Hepatocyte (in vitro differentiated cells): ENCODE results near the gene CFD. TPM values are rescaled to one million over a fixed set of nuclear protein-coding genes. Genes with fewer than 3 reads are reported as not detected.

Experiments used
- DNase-seq: peaks from one replicate; pipeline ENCODE4 v3.0.0-alpha.2; 2016; ENCODE audit warnings: low spot score
- H2AFZ ChIP-seq: fragments of 200-600 bp; sonication (generic); 2 replicates; pipeline ENCODE4 v1.6.0; 2016; ENCODE audit warnings: antibody characterized with exemption, mild to moderate bottlenecking
- H3K27ac ChIP-seq: fragments of 200-600 bp; sonication (generic); 2 replicates; pipeline ENCODE4 v1.5.1; 2016; ENCODE audit warnings: mild to moderate bottlenecking
- H3K27me3 ChIP-seq: fragments of 200-600 bp; sonication (generic); 2 replicates; pipeline ENCODE4 v1.6.1; 2016
- H3K36me3 ChIP-seq: fragments of 200-600 bp; sonication (generic); replicated peaks from 2 replicates; pipeline ENCODE4 v1.5.1; 2016; ENCODE audit warnings: low read depth; ENCODE audit not compliant: insufficient read depth
- H3K4me1 ChIP-seq: fragments of 200-600 bp; sonication (generic); 2 replicates; pipeline ENCODE4 v1.5.1; 2016; ENCODE audit warnings: mild to moderate bottlenecking, moderate library complexity; ENCODE audit not compliant: insufficient read depth
- H3K4me2 ChIP-seq: fragments of 200-600 bp; sonication (generic); 2 replicates; pipeline ENCODE4 v1.6.0; 2016
- H3K4me3 ChIP-seq: fragments of 200-600 bp; sonication (generic); 2 replicates; pipeline ENCODE4 v1.5.1; 2016; ENCODE audit warnings: mild to moderate bottlenecking
- H3K79me2 ChIP-seq: fragments of 200-600 bp; sonication (generic); 2 replicates; pipeline ENCODE4 v1.6.0; 2017; ENCODE audit warnings: mild to moderate bottlenecking
- H3K9me2 ChIP-seq: fragments of 200-600 bp; sonication (generic); replicated peaks from 2 replicates; pipeline ENCODE4 v1.6.0; 2017; ENCODE audit warnings: mild to moderate bottlenecking; ENCODE audit not compliant: insufficient read depth
- H3K9me3 ChIP-seq: fragments of 200-600 bp; sonication (generic); 2 replicates; pipeline ENCODE4 v1.5.1; 2016; ENCODE audit warnings: low read depth, mild to moderate bottlenecking
- H4K20me1 ChIP-seq: fragments of 200-600 bp; sonication (generic); 2 replicates; pipeline ENCODE4 v1.6.0; 2016; ENCODE audit warnings: mild to moderate bottlenecking; ENCODE audit not compliant: insufficient read depth, poor library complexity, severe bottlenecking
- EZH2 ChIP-seq: fragments of 200-600 bp; sonication (generic); IDR thresholded peaks from 2 replicates; pipeline ENCODE4 v1.6.1; 2016; ENCODE audit warnings: antibody characterized with exemption, mild to moderate bottlenecking, borderline replicate concordance
- EZH2phosphoT487 ChIP-seq: fragments of 200-600 bp; sonication (generic); IDR thresholded peaks from one replicate; pipeline ENCODE4 v1.6.1; 2018; ENCODE audit warnings: antibody characterized with exemption, mild to moderate bottlenecking, low read depth, moderate library complexity; ENCODE audit not compliant: unreplicated experiment, severe bottlenecking
- WGBS: methylation state at CpG from one replicate; pipeline ENCODE4 v1.1.6; 2016; ENCODE audit warnings: low lambda C conversion rate; ENCODE audit errors: missing lambda C conversion rate; 5-methylcytosine and 5-hydroxymethylcytosine counted together
- polyA plus RNA-seq: library from polyadenylated mRNA; unstranded; fragments of >200 nt; fragmentation: Nextera tagmentation; extraction: Ambion mirVana; gene quantifications from 2 replicates; pipeline ENCODE4 v1.2.1, GENCODE V29; 2016
- total RNA-seq: library from RNA; depleted of rRNA; stranded (reverse); fragments of >200 nt; gene quantifications from 2 replicates; pipeline ENCODE4 v1.2.3, GENCODE V29; 2014
- TF ChIP-seq, protein P1 (sequence below): fragments of 200-600 bp; sonication (generic); IDR thresholded peaks from 2 replicates; pipeline ENCODE4 v1.5.1; 2016; ENCODE audit warnings: antibody characterized with exemption, mild to moderate bottlenecking; ENCODE audit not compliant: poor library complexity

CFD gene
- total and polyA plus RNA-seq, 2 experiments from 2014 or later: 3.3 to 8.2 TPM

DNA sequence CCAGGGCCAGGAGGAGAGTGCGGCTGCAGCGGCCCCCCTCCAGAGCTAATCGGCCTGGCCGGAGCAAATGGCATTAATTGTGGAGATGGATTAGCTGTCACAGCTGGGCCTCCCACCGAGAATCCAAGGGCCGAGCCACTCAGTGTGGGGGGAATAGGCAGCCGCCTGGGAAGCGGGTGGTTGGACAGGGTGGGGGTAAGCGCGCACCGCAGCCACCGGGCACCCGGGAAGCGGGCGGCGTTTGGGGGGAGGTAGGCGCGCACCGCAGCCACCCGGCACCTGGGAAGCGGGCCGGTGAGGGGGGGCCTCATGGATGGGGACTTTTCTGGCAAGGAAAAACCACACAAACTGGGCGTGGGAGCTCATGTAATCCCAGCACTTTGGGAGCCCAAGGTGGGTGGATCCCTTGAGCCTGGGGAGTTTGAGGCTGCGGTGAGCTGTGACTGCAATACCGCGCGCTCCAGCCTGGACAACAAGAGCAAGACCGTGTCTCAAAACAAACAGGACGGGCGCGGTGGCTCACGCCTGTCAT, 43.9 kb downstream of the CFD start:
- Histone ChIP-seq H3K36me3 (no peaks in the 10 kb centered on the region), H3K79me2 (peaks cover 48% of the 10 kb centered on the region), H4K20me1 (peaks cover 27% of the 10 kb centered on the region), H3K9me3 (no peaks in the 10 kb centered on the region), H3K9me2 (no peaks in the 10 kb centered on the region), H3K4me1 (no peaks in the 10 kb centered on the region), H3K4me3 (no peak overlapping the region), H3K27ac (no peak overlapping the region), H3K4me2 (no peak overlapping the region), H2AFZ (no peak overlapping the region), H3K27me3 (no peaks in the 10 kb centered on the region)
- DNase-seq: no peak
- 66% methylated on average over 28 of the region's 32 CpGs for WGBS
- TF ChIP-seq, protein P1, sequence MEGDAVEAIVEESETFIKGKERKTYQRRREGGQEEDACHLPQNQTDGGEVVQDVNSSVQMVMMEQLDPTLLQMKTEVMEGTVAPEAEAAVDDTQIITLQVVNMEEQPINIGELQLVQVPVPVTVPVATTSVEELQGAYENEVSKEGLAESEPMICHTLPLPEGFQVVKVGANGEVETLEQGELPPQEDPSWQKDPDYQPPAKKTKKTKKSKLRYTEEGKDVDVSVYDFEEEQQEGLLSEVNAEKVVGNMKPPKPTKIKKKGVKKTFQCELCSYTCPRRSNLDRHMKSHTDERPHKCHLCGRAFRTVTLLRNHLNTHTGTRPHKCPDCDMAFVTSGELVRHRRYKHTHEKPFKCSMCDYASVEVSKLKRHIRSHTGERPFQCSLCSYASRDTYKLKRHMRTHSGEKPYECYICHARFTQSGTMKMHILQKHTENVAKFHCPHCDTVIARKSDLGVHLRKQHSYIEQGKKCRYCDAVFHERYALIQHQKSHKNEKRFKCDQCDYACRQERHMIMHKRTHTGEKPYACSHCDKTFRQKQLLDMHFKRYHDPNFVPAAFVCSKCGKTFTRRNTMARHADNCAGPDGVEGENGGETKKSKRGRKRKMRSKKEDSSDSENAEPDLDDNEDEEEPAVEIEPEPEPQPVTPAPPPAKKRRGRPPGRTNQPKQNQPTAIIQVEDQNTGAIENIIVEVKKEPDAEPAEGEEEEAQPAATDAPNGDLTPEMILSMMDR: no peak
- TF ChIP-seq EZH2 (no peak), EZH2phosphoT487 (no peak)

DNA sequence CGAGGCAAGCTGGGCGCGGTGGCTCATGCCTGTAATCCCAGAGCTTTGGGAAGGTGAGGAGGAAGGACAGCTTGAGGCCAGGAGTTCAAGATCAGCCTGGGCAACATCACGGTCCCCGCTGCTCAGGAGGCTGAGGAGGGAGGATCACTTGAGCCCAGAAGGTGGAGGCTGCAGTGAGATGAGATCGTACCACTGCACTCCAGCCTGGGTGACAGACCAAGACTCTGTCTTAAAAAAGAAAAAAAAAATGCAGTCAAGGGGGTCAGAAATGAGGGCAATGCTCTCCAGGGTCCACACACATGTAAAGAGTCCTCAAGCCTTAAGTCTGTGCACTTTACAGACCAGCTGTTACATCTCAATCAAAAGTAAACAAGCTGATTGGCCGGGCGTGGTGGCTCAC, 45.1 kb downstream of the CFD start:
- H3K9me3 ChIP-seq: no peaks in the 10 kb centered on the region
- H3K9me2 ChIP-seq: no peaks in the 10 kb centered on the region
- DNase-seq: no peak
- H3K79me2 ChIP-seq: peaks cover 56% of the 10 kb centered on the region
- H3K27me3 ChIP-seq: no peaks in the 10 kb centered on the region
- H4K20me1 ChIP-seq: peaks cover 27% of the 10 kb centered on the region
- peaks cover 3% of the 10 kb centered on the region for H3K4me1 ChIP-seq
- no peak overlapping the region for H2AFZ ChIP-seq
- WGBS: 97% methylated on average over 8 of the region's 8 CpGs
- no peak overlapping the region for H3K27ac ChIP-seq
- TF ChIP-seq EZH2 (no peak), EZH2phosphoT487 (no peak)
- TF ChIP-seq, protein P1: no peak
- H3K36me3 ChIP-seq: no peaks in the 10 kb centered on the region
- no peak overlapping the region for H3K4me2 ChIP-seq
- no peak overlapping the region for H3K4me3 ChIP-seq

DNA sequence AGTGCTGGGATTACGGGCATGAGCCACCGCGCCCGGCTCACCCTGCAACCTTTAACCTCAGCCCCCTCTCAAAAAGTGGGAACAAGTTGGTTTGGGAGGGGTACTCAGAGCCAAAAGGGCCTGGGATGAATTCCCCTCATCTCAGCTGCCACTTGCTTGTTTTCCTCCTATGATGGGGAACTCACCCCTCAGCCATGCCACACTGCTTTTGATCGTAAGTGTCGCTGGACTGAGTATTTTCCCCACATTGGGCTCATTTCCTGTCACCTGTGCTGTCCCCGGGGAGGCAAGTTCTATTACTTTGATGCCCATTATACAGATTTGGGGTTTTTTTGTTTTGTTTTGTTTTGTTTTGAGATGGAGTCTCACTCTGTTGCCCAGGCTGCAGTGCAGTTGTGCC, 47.0 kb downstream of the CFD start:
- Histone ChIP-seq H4K20me1 (peaks cover 27% of the 10 kb centered on the region), H3K36me3 (no peaks in the 10 kb centered on the region), H3K4me2 (no peak overlapping the region), H3K9me2 (no peaks in the 10 kb centered on the region), H3K4me1 (peaks cover 3% of the 10 kb centered on the region), H3K9me3 (no peaks in the 10 kb centered on the region), H2AFZ (no peak overlapping the region), H3K4me3 (no peak overlapping the region), H3K79me2 (peaks cover 75% of the 10 kb centered on the region), H3K27ac (no peak overlapping the region), H3K27me3 (no peaks in the 10 kb centered on the region)
- WGBS: 97% methylated on average over 7 of the region's 7 CpGs
- DNase-seq: no peak
- TF ChIP-seq EZH2 (no peak), EZH2phosphoT487 (no peak)
- TF ChIP-seq, protein P1: no peak
